Measurements from ENCODE around the gene ARHGAP1. TPM values are rescaled to one million over a fixed set of nuclear protein-coding genes. Genes with fewer than 3 reads are reported as not detected.

Gene ARHGAP1
- total RNA-seq, 1 experiment from 2014 or later = 53.0 TPM

GRCh38 chr11:46723359-46723680 lies 22.9 kb upstream of the ARHGAP1 start (continued):
- TF ChIP-seq CREB1 (CRISPR knock-in tag; IDR thresholded peaks at IDR 0.05) = no peak

- ATAC-seq = no peak
Measured at GRCh38 chr11:46722566-46723358, 22.3 kb upstream of the ARHGAP1 start.

GRCh38 chr11:46721286-46721685 lies 20.9 kb upstream of the ARHGAP1 start:
- DNase-seq (ENCODE audit: low spot score) (no peak), ATAC-seq (no peak)
- ChIA-PET CTCF (interaction anchor here (1.3 kb wide), 1 partner anchor 432 kb away, joined by 4 read pairs; no protein-coding TSS in a partner anchor), POLR2A (no interaction called here)
- H3K27ac Mint-ChIP-seq = no peak overlapping the region
- H3K36me3 Mint-ChIP-seq = no peaks in the 10 kb centered on the region
- no peaks in the 10 kb centered on the region for H3K27me3 Mint-ChIP-seq (ENCODE audit: low read depth)
- H3K9me3 Mint-ChIP-seq = no peaks in the 10 kb centered on the region
- no peak overlapping the region for H3K4me3 Mint-ChIP-seq
- peaks cover 13% of the 10 kb centered on the region for H3K4me1 Mint-ChIP-seq
- TF ChIP-seq CBFB (CRISPR knock-in tag; IDR thresholded peaks at IDR 0.05; ENCODE audit: low read depth) (no peak), IRF1 (CRISPR knock-in tag; IDR thresholded peaks at IDR 0.05) (no peak)

More at GRCh38 chr11:46722566-46723358, 22.3 kb upstream of the ARHGAP1 start:
- Mint-ChIP-seq H3K36me3 (no peaks in the 10 kb centered on the region), H3K27ac (no peak overlapping the region), H3K4me1 (peaks cover 13% of the 10 kb centered on the region), H3K27me3 (ENCODE audit: low read depth) (no peaks in the 10 kb centered on the region), H3K9me3 (no peaks in the 10 kb centered on the region), H3K4me3 (no peak overlapping the region)
- no peak for DNase-seq (ENCODE audit: low spot score)
- ChIA-PET POLR2A (interaction anchor here (0.6 kb wide), 1 partner anchor 19 kb away, joined by 3 read pairs; no protein-coding TSS in a partner anchor), CTCF (interaction anchor here (1.0 to 1.2 kb wide), 2 partner anchors 45 to 63 kb away, joined by 3 read pairs; no protein-coding TSS in a partner anchor)
- TF ChIP-seq ATF6 (CRISPR knock-in tag; IDR thresholded peaks at IDR 0.05) = no peak
- no peak for TF ChIP-seq ZNF232 (CRISPR knock-in tag; IDR thresholded peaks at IDR 0.05)
- no peak for TF ChIP-seq MXD4 (CRISPR knock-in tag; IDR thresholded peaks at IDR 0.05; ENCODE audit: borderline replicate concordance)
- no peak for TF ChIP-seq AFF4 (CRISPR knock-in tag; IDR thresholded peaks at IDR 0.05; ENCODE audit: borderline replicate concordance)
- no peak for TF ChIP-seq ATF2 (CRISPR knock-in tag; IDR thresholded peaks at IDR 0.05; ENCODE audit: borderline replicate concordance, low read depth)

GRCh38 chr11:46719543-46720218 lies 19.3 kb upstream of the ARHGAP1 start:
- no peak for DNase-seq (ENCODE audit: low spot score)
- H3K9me3 Mint-ChIP-seq = no peaks in the 10 kb centered on the region
- H3K36me3 Mint-ChIP-seq = no peaks in the 10 kb centered on the region
- ChIA-PET CTCF (interaction anchor here (1.3 kb wide), 1 partner anchor 433 kb away, joined by 4 read pairs; no protein-coding TSS in a partner anchor), POLR2A (interaction anchor here (0.9 kb wide), 1 partner anchor 19 kb away, joined by 3 read pairs; the partner anchor contains the start of gene ZNF408)
- peaks cover 10% of the 10 kb centered on the region for H3K4me1 Mint-ChIP-seq
- H3K4me3 Mint-ChIP-seq = no peak overlapping the region
- TF ChIP-seq PRRX2 (CRISPR knock-in tag; IDR thresholded peaks at IDR 0.05) (no peak), ZNF232 (CRISPR knock-in tag; IDR thresholded peaks at IDR 0.05) (no peak), AFF4 (CRISPR knock-in tag; IDR thresholded peaks at IDR 0.05; ENCODE audit: borderline replicate concordance) (no peak), EMX1 (CRISPR knock-in tag; IDR thresholded peaks at IDR 0.05) (no peak), ZNF423 (CRISPR knock-in tag; IDR thresholded peaks at IDR 0.05) (no peak), CREM (CRISPR knock-in tag; IDR thresholded peaks at IDR 0.05) (no peak)
- no peaks in the 10 kb centered on the region for H3K27me3 Mint-ChIP-seq (ENCODE audit: low read depth)
- no peak overlapping the region for H3K27ac Mint-ChIP-seq
- no peak for ATAC-seq
